Hematopoietic multipotent progenitor cell treated with erythropoietin and hydrocortisone succinate and interleukin-3 and kit ligand, for 6 days (in vitro differentiated cells): ENCODE measurements around the gene FGF1.
"Not testable (repeated sequence)": the region's sequence is repeated elsewhere in the genome, so short reads cannot be mapped to it uniquely, and the experiment has no call there.

Experiments
- DNase-seq: peaks from one replicate; pipeline ENCODE4 v3.0.0-alpha.2; 2015

FGF1 gene

GRCh38 chr5:142667831-142668230 lies 18.1 kb downstream of the FGF1 start:
- no peak for DNase-seq

- DNase-seq, result no peak
These were observed 21.3 kb downstream of the FGF1 start for GRCh38 chr5:142664636-142665035.

DNA sequence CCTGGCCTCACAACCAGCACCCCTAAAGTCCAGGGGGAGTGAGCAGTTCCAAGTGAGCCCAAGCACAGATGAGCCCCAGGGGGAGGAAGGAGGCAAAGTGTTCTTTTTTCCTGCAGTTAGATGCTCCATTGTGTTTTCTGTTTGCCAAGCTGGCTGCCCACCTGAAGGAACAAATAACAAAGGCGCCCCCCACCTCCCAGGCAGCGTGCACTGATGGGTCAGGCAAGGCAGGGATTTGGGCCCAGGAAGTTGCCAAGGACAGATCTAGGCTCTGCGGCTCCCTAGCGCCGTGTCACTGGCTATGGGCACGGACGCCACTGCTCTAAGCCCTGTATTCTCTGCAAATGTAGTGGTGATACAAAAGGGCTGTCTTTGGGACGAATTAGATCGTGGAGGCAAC lies 21.8 kb downstream of the FGF1 start:
- no peak for DNase-seq

GRCh38 chr5:142663246-142663645 lies 22.6 kb downstream of the FGF1 start:
- DNase-seq, result no peak

- no peak for DNase-seq
These were observed 23.9 kb downstream of the FGF1 start for GRCh38 chr5:142661957-142662356.

DNA sequence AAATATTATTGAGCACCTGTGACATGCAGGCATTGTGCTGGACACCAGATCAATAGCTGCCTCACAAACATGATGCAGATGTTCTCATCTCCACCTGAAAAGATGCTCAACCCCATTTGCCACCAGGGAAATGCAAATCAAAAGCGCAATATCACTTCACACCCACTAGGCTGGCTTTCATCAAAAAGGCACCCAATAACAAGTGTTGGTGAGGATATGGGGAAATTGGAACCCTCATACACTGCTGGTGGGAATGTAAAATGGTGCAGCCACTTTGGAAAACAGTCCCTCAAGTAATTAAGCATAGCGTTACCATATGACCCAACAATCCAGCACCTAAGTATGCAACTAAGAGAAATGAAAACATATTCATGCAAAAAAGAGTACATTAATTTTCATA lies 24.7 kb downstream of the FGF1 start:
- no peak for DNase-seq

DNA sequence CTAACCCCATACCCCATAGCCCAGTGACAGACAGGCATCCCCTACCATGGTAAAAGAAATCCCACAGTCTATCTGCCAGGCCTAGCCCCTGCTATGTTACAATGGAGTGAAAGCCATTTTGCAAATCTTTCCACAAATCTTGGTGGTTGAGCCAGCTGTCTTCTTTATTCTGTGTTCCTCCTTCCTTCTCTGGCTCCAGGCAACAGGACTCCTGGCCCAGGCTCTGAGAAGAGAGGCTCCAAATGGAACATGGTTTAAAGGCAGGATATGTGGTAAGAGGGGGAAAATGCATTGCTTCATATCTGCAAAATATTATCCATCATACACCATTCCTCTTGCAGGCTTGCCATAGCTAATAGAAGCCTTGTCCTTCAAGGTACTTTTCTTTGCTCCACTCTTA lies 25.2 kb downstream of the FGF1 start:
- DNase-seq, result no peak

DNA sequence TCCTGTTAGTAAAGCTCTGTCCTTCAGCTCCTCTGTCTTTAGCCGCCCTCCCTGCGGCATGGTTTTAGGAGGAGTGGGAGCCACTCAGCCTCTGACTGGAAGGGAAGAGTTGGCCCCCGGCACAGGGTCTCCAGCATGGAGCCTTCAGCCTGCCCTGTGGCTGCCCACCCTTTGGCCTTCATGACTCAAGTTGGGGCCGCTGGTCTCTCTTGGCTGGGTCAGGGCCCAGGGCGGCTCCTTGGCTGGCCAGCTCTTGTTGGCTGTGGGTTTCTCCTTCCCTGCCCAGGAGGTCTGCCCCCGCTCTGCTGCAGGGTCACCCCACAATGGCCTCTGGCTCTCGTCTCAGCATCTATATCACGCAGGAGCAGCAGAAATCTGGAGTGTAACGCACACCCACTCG lies 25.7 kb downstream of the FGF1 start:
- no peak for DNase-seq

- no peak for DNase-seq
These were observed 26.5 kb downstream of the FGF1 start for GRCh38 chr5:142659405-142659804.

DNA sequence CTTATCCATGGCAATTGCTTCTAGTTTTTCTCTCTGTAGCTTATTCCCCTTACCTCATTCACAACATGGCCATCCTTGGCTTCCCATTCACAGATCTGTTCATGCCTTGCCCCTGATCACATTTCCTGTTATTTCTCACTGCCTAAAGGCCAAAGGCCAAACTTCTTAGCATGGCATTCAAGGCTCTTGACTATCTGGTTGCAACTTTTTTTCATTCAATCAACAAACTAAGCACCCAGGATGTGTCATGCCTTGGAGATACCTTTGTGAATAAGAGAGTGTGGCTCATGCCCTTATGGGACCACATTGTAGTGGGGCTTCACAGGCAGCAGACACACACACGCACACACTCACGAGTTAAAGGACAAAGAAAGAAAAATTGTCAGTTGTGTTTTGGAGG lies 27.6 kb downstream of the FGF1 start:
- DNase-seq, result no peak

GRCh38 chr5:142657446-142657845 lies 28.4 kb downstream of the FGF1 start:
- no peak for DNase-seq

DNA sequence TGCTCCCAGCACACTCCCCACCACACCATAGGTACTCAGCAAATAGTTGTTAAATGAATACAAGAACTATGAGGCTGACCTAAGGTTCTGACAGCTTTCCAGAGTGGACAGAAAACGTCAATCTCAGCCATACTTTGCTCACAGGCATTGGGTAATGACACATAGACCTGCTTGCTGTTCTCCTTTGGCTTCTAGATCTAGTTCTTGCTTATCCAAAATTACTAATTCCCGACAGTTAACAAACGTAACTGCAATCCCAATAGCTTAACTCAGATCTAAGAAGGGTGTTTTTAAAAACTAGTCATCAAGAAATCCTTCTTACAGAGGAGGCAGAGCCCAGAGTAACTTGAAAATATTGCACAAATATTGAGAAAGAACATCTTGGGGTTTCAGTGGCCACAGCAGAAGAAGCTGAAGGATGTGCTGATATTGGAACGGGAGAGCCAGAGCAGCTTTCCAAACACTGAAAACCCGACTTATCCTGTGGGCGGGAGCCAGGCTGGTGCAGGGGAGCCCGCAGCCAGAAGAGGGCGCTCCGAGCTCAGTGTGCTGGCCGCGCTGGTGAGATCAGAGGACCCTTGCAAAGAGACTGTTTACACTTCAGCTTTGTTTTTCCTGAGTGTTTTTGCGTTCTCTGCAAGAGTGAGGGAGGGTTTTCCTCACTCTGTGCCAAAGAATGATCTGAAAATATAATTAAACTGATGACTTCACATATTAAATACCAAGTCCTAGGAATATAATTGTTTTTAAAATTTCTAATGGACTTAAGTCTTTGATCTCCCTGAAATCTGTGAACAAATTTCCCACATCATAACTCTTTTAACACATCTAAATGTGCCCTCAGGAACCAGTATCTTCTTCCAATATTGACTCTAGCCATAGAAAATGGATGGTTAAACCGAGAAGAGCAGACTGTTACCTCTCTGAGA lies 30.3 kb downstream of the FGF1 start:
- peak; percentile 76 for DNase-seq

GRCh38 chr5:142654578-142655058 lies 31.3 kb downstream of the FGF1 start:
- DNase-seq, result no peak

- DNase-seq, result no peak
These were observed 32.6 kb downstream of the FGF1 start for GRCh38 chr5:142653321-142653720.

DNA sequence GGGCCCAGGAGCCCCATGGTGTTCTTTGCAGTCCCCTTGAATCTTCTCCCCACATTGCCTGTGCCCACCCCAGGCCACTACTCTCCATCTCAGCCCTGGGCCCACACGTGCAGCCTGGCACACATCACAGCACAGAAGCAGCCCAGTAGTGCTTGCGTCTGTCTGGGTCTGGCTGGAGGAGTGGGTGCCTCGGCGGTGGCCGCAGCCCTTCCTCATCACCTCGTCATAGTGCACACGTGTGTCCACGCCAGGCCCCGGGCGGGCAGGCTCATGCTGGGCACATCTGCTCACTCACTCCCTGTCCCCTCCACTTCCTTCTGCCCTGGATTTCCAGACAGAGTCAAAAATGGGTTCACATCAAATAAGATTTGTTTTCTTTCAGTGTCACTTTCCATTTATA lies 33.3 kb downstream of the FGF1 start:
- DNase-seq, result no peak

GRCh38 chr5:142650881-142651280 lies 35.0 kb downstream of the FGF1 start:
- no peak for DNase-seq

- no peak for DNase-seq
These were observed 35.8 kb downstream of the FGF1 start for GRCh38 chr5:142650060-142650459.

- not testable (repeated sequence) for DNase-seq
These were observed 37.8 kb downstream of the FGF1 start for GRCh38 chr5:142648108-142648507.

DNA sequence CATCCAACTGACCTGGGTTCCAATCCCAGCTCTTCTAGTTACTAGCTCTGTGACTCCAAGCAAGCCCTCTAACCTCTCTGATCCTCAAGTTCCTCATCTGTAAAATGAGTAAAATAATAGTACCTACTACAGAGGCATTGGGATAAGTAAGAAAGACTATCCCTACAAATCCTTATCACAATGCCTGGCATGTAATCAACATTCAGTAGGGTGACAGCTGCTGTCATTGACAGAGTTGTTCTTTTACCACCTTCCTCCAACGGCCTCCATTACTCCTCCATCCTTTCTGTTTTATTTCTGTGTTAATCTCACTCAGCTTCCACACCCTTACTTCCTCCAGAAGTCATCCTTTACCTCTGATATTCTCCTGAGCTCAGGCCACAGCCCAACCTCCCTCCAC lies 40.4 kb downstream of the FGF1 start:
- DNase-seq, result no peak

- no peak for DNase-seq
These were observed 41.1 kb downstream of the FGF1 start for GRCh38 chr5:142644640-142645361.

- no peak for DNase-seq
These were observed 41.8 kb downstream of the FGF1 start for GRCh38 chr5:142644127-142644526.

DNA sequence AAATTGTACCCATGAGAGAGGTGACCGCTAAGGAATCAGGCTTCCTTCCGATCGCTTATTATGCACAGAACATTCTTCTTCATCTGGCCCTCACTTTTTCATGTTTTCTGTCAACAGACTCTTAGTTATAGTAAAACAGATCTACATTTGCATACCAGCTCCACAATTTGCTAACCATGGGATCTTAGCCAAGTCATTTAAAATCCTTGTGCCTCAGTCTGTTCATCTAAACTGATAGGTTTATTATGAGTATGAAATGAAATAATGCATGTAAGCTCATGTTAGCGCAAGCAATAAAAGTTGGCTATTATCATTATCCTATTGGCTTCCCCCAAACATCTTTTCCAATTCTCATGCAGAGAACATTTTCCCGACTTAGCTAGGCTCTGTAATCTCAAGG lies 42.3 kb downstream of the FGF1 start:
- DNase-seq, result no peak

GRCh38 chr5:142642427-142642826 lies 43.5 kb downstream of the FGF1 start:
- no peak for DNase-seq

- DNase-seq, result no peak
These were observed 44.2 kb downstream of the FGF1 start for GRCh38 chr5:142641711-142642110.
